SHP77 treated with DMSO at 0.1 percent for 48 hours (cell line): ENCODE results near the gene IFT22.
"Not testable (repeated sequence)": the region's sequence is repeated elsewhere in the genome, so short reads cannot be mapped to it uniquely, and the experiment has no call there.

Experiments
- DNase-seq: peaks from one replicate; lab custom pipeline; 2025; lab: John Stamatoyannopoulos, UW

Gene IFT22

DNA sequence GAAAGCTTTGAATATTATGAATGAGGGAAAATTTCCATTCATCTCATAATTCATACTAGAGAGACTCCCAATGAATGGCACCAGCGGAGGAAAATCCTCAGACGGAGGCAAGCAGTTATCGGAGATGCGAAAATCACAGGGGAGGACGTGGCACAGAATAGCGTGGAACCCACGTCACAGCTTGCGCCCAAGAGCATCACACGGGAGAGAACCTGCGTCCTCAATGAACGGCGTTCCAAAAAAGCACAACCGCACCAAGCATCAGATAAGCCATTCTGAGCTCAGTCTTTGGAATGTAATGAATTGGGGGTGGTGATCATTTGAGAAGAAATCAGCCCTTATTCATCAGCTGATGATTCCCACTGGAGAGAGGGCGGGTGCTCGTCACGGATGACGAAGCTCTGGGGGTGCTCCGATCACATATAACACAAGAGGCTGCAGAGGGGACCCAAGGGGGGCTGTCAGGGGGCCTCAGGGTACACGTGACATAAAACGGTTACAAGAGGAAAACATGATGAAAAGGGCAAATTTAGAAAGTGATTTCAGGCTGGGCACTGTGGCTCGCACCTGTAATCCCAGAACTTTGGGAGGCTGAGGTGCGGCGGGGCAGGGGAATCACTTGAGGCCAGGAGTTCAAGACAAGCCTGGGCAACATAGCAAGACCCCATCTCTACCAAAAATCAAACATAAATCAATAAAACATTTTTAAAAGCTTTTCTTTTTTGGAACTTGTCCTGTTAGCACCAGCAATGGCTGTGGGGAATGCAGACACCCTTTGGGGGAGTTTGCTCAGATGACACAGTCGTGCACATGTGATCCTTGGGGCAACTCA is 42.9 kb downstream of the IFT22 start:
- DNase-seq = no peak

DNA sequence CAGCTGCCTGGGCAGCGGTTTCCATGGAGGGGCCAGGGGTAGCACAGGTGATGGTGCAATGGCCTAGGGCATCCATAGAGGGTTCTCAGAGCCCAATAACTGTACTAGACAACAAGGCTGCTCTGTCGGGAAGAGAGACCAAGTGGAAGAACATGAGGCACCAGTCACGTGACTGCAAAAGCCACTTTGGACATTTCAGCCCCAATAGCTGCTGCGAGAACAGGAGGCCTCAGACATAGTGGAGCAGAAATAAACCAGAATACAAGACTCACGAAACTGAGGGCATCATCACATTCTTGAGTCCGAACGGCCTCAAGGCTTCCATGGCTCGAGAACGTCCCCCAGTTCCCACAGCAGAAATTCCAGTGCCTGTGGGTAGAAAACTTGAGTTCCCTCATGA is 44.5 kb downstream of the IFT22 start:
- DNase-seq = no peak

DNA sequence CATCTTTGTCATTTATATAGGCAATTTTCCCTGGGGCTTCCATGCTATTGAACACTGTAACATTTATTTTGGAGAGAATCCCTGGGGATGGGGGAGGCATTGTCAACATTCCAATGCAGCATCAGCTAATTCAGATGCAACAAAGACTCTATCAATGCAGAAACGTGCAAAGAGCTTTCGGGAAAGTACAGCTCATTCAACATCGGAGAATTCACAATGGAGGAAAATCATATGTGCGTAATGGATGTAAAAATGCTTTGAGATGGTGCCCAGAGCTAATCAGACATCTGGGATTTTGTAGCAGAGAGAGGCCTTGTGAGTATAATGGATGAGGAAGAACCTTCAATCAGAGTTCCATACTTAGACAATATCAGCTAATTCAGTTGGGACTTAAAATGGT is 48.4 kb downstream of the IFT22 start:
- no peak for DNase-seq

DNA sequence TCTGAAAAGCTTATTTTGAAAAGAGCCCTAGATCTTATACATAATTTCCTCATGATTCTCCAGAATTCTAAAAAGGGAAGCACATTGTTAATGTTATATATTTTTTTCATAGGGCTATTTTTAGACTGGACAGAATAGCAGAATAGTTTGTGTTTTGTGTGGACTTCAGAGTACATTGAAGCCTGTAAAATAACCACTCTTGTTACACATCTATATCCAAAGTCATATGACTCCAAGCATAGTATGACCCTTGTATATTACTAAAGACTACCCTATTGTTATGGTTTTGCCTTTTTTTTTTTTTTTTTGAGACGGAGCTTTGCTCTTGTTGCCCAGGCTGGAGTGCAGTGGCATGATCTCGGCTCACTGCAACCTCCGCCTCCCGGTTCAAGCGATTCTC is 50.6 kb downstream of the IFT22 start:
- DNase-seq = no peak

DNA sequence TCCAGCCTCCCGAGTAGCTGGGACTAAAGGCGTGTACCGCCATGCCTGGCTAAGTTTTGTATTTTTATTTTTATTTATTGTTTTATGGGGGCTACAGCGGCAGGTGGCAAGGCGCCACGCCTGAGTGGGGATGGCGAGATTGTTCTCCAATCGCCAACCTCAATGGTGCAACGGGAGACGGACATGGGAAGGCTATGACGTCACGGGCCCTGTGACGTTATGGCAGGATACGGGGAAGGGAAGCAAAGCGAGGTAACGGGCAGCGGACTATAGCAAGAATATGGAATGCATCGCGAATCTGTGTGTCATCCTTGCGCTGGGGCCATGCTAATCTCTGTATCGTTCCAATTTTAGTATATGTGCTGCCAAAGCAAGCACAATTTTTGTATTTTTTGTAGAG is 51.9 kb downstream of the IFT22 start:
- DNase-seq = no peak

DNA sequence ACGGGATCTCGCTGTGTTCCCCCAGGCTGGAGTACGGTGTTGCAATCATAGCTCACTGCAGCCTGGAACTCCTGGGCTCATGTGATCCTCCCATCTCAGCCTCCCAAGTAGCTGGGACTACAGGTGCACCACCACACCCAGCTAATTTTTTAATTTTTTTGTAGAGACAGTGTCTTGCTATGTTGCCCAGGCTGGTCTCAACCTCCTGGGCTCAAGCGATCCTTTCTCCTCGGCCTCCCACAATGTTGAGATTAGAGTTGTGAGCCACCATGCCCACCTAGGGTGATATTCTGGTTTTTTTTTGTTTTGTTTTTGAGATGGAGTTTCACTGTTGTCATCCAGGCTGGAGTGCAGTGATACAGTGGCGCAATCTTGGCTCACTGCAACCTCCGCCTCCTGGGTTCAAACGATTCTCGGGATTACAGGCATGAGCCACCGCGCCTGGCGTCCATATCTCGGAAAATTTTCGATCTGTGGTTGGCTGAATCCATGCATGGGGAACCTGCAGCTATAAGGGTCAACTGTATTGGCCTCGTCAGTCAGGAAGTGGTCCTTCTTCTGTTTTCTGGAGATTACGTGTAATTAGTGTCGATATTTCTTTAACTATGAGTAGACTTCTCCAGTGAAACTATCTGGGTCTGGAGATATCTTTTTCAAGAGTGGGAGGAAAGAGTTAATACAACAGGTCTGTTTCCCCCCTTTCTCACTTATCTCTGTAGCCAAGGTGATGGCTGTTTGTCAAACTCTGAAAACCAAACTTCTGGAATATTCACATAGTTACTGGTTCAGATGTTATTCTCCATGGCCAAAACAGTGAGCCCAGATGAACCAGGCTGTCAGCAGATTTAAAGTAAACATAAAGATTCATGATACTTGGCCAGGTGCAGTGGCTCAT is 55.7 kb downstream of the IFT22 start:
- DNase-seq = no peak

DNA sequence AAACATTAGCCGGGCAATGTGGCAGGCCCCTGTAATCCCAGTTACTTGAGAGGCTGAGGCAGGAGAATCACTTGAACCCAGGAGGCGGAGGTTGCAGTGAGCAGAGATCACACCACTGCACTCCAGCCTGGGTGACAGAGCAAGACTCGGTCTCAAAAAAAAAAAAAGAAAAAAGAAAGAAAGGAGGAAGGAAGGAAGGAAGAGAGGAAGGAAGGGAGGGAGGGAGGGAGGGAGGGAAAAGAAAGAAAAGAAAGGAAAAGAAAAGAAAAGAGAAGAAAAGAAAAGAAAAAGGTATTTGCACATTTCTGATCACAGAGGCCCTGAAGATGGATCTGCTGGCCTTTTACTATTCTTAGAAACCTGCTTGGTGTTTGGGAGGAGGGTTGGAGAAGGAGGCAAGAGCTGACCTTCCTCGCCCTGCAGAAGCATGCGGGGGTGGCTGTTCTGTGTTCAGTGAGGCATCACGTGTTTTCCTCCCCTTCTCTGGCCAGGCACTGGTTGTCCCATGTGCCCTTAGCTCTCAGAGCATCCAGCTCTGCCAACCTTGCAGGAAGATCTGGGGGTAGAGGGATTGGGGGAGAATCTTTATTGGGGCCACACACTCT is 57.4 kb downstream of the IFT22 start:
- not testable (repeated sequence) for DNase-seq
